HepG2 (cell line): ENCODE measurements around the gene MMAA.

Experiments used
- CHCHD3 ChIP-seq: sonication (generic); formaldehyde crosslinking; IDR thresholded peaks from 2 replicates; pipeline ENCODE4 v1.8.0; 2022; ENCODE audit warnings: mild to moderate bottlenecking, missing genetic modification reagents, moderate library complexity
- ZNF737 ChIP-seq: sonication (generic); formaldehyde crosslinking; IDR thresholded peaks from 2 replicates; pipeline ENCODE4 v1.5.0; 2020; ENCODE audit warnings: missing genetic modification reagents, mild to moderate bottlenecking, borderline replicate concordance

DNA sequence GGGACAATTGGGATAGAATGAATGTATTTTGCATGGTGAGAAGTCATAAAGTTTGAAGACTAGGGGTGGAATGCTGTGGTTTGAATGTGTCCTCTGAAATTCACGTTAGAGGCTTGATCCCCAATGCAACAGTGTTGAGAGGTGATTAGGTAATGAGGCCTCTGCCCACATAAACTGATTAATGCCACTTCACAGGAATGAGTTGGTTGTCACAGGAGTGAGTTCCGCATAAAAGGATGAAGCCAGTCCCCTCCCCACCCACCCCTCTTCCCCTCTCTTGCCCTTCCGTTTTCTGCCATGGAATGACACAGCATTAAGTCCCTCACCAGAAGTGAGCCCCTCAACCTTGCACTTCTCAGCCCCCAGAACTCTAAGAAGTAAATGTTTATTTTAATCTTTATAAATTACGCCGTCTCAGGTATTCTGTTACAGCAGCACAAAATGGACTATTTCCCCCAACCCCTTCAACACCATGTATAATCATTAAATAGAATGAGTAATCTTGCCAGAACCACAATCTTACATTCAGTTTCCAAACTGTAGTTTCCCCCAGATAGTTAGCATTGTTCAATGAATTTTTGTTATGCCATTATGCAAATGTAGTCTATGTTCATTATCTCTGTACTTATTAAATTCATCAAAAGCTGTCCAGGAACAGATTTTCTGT, 5.5 kb upstream of the MMAA start:
- TF ChIP-seq ZNF737 (CRISPR knock-in tag) (no peak), CHCHD3 (CRISPR knock-in tag) (no peak)
